Smooth muscle cell (in vitro differentiated cells): ENCODE measurements around the gene DSG2. TPM values are rescaled to one million over a fixed set of nuclear protein-coding genes. Genes with fewer than 3 reads are reported as not detected.

Experiments
- DNase-seq: peaks from one replicate; lab custom pipeline; 2025; ENCODE audit not compliant: unreplicated experiment; lab: John Stamatoyannopoulos, UW
- H2AFZ ChIP-seq: fragments of 200-600 bp; sonication (generic); 2 replicates; pipeline ENCODE4 v1.6.0; 2016; ENCODE audit warnings: antibody characterized with exemption, low read depth, mild to moderate bottlenecking
- H3F3A ChIP-seq: fragments of 200-600 bp; sonication (generic); 2 replicates; pipeline ENCODE4 v1.6.0; 2017; ENCODE audit warnings: antibody characterized with exemption, low read depth
- H3K27ac ChIP-seq: fragments of 200-600 bp; sonication (generic); 2 replicates; pipeline ENCODE4 v1.5.1; 2016; ENCODE audit warnings: low read depth, mild to moderate bottlenecking
- H3K27me3 ChIP-seq: fragments of 200-600 bp; sonication (generic); 2 replicates; pipeline ENCODE4 v1.6.1; 2016; ENCODE audit warnings: low read depth, mild to moderate bottlenecking
- H3K36me3 ChIP-seq: fragments of 200-600 bp; sonication (generic); 2 replicates; pipeline ENCODE4 v1.5.1; 2016; ENCODE audit warnings: low read depth
- H3K4me1 ChIP-seq: fragments of 200-600 bp; sonication (generic); 2 replicates; pipeline ENCODE4 v1.5.1; 2016; ENCODE audit warnings: low read depth
- H3K4me2 ChIP-seq: fragments of 200-600 bp; sonication (generic); 2 replicates; pipeline ENCODE4 v1.6.0; 2016; ENCODE audit warnings: mild to moderate bottlenecking
- H3K4me3 ChIP-seq: fragments of 200-600 bp; sonication (generic); 2 replicates; pipeline ENCODE4 v1.5.1; 2016; ENCODE audit warnings: mild to moderate bottlenecking
- H3K79me2 ChIP-seq: fragments of 200-600 bp; sonication (generic); 2 replicates; pipeline ENCODE4 v1.6.0; 2016; ENCODE audit warnings: low read depth, mild to moderate bottlenecking
- H3K9ac ChIP-seq: fragments of 200-600 bp; sonication (generic); 2 replicates; pipeline ENCODE4 v1.6.0; 2016; ENCODE audit warnings: low read depth
- H3K9me3 ChIP-seq: fragments of 200-600 bp; sonication (generic); replicated peaks from 2 replicates; pipeline ENCODE4 v1.5.1; 2016; ENCODE audit warnings: low read depth
- H4K20me1 ChIP-seq: fragments of 200-600 bp; sonication (generic); 2 replicates; pipeline ENCODE4 v1.6.0; 2016; ENCODE audit warnings: low read depth
- WGBS: methylation state at CpG from one replicate; pipeline ENCODE4 v1.1.7; 2016; ENCODE audit warnings: low lambda C conversion rate; 5-methylcytosine and 5-hydroxymethylcytosine counted together
- polyA plus RNA-seq: library from polyadenylated mRNA; unstranded; fragments of >200 nt; fragmentation: Nextera tagmentation; extraction: Ambion mirVana; gene quantifications from 2 replicates; pipeline ENCODE4 v1.2.1, GENCODE V29; 2016
- total RNA-seq: library from RNA; depleted of rRNA; stranded (reverse); fragments of >200 nt; gene quantifications from 2 replicates; pipeline ENCODE4 v1.2.3, GENCODE V29; 2014
- TF ChIP-seq, protein P1 (sequence below): fragments of 200-600 bp; sonication (generic); IDR thresholded peaks from 2 replicates; pipeline ENCODE4 v1.5.1; 2017; ENCODE audit warnings: borderline replicate concordance, mild to moderate bottlenecking, antibody characterized with exemption; ENCODE audit not compliant: insufficient read depth, poor library complexity, severe bottlenecking

The DSG2 gene
- total and polyA plus RNA-seq, 2 experiments from 2014 or later = 53.9 to 138 TPM

DNA sequence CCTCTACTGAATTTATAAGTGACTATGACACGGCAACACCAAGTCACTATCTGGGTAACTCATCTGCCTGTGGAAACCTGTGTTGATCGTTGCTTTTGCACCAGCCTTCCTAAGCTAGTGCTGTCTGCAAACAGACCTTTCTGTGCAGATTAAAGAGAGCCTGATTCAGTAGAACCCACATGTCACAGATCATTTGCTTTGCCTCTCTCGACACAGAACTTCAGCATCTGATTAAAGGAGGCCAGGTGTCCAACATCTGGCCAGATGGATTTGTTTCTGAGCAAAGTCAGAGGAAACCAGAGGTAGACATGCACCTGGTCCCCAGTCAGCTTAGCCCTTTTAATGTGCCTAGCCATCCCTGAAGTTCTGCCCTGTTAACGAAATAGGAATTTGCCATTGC is 78.7 kb downstream of the DSG2 start:
- TF ChIP-seq, protein P1, sequence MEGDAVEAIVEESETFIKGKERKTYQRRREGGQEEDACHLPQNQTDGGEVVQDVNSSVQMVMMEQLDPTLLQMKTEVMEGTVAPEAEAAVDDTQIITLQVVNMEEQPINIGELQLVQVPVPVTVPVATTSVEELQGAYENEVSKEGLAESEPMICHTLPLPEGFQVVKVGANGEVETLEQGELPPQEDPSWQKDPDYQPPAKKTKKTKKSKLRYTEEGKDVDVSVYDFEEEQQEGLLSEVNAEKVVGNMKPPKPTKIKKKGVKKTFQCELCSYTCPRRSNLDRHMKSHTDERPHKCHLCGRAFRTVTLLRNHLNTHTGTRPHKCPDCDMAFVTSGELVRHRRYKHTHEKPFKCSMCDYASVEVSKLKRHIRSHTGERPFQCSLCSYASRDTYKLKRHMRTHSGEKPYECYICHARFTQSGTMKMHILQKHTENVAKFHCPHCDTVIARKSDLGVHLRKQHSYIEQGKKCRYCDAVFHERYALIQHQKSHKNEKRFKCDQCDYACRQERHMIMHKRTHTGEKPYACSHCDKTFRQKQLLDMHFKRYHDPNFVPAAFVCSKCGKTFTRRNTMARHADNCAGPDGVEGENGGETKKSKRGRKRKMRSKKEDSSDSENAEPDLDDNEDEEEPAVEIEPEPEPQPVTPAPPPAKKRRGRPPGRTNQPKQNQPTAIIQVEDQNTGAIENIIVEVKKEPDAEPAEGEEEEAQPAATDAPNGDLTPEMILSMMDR = no peak
- no peak for DNase-seq
- Histone ChIP-seq H3K36me3 (no peaks in the 10 kb centered on the region), H3K27me3 (no peaks in the 10 kb centered on the region), H4K20me1 (no peaks in the 10 kb centered on the region), H3K4me2 (no peak overlapping the region), H3K79me2 (no peaks in the 10 kb centered on the region), H3K4me3 (no peak overlapping the region), H3K27ac (no peak overlapping the region), H3K9ac (no peak overlapping the region), H2AFZ (no peak overlapping the region), H3K9me3 (no peaks in the 10 kb centered on the region), H3F3A (no peaks in the 10 kb centered on the region), H3K4me1 (peaks cover 4% of the 10 kb centered on the region)
- WGBS = 82% methylated on average over 4 of the region's 4 CpGs

- Histone ChIP-seq H3K79me2 (no peaks in the 10 kb centered on the region), H4K20me1 (no peaks in the 10 kb centered on the region)
- WGBS = 93% methylated on average over 1 of the region's 1 CpG
These were observed 79.2 kb downstream of the DSG2 start for GRCh38 chr18:31577195-31577594.

GRCh38 chr18:31578126-31578525 is 80.1 kb downstream of the DSG2 start:
- Histone ChIP-seq H4K20me1 (no peaks in the 10 kb centered on the region), H3F3A (peaks cover 8% of the 10 kb centered on the region), H3K79me2 (no peaks in the 10 kb centered on the region), H3K4me1 (no peaks in the 10 kb centered on the region), H3K36me3 (no peaks in the 10 kb centered on the region), H3K27ac (no peak overlapping the region), H3K4me2 (no peak overlapping the region), H3K9ac (no peak overlapping the region), H3K4me3 (no peak overlapping the region), H2AFZ (no peak overlapping the region), H3K9me3 (no peaks in the 10 kb centered on the region), H3K27me3 (no peaks in the 10 kb centered on the region)
- 97% methylated on average over 4 of the region's 4 CpGs for WGBS
- TF ChIP-seq, protein P1 = no peak
- no peak for DNase-seq

More at GRCh38 chr18:31577195-31577594, 79.2 kb downstream of the DSG2 start:
- TF ChIP-seq, protein P1 = no peak
- H3K4me1 ChIP-seq = no peaks in the 10 kb centered on the region
- no peaks in the 10 kb centered on the region for H3K9me3 ChIP-seq
- no peak overlapping the region for H2AFZ ChIP-seq
- DNase-seq = no peak
- no peak overlapping the region for H3K9ac ChIP-seq
- H3K36me3 ChIP-seq = no peaks in the 10 kb centered on the region
- no peak overlapping the region for H3K4me3 ChIP-seq
- H3K27ac ChIP-seq = no peak overlapping the region
- no peak overlapping the region for H3K4me2 ChIP-seq
- peaks cover 4% of the 10 kb centered on the region for H3F3A ChIP-seq
- H3K27me3 ChIP-seq = no peaks in the 10 kb centered on the region

GRCh38 chr18:31579375-31579774 is 81.4 kb downstream of the DSG2 start:
- H3K36me3 ChIP-seq = no peaks in the 10 kb centered on the region
- H4K20me1 ChIP-seq = no peaks in the 10 kb centered on the region
- peaks cover 8% of the 10 kb centered on the region for H3F3A ChIP-seq
- DNase-seq = no peak
- no peak overlapping the region for H3K4me2 ChIP-seq
- H3K79me2 ChIP-seq = no peaks in the 10 kb centered on the region
- WGBS = 98% methylated on average over 2 of the region's 2 CpGs
- TF ChIP-seq, protein P1 = no peak
- no peak overlapping the region for H3K9ac ChIP-seq
- H3K27ac ChIP-seq = no peak overlapping the region
- H2AFZ ChIP-seq = no peak overlapping the region
- no peaks in the 10 kb centered on the region for H3K4me1 ChIP-seq
- H3K27me3 ChIP-seq = no peaks in the 10 kb centered on the region
- H3K9me3 ChIP-seq = no peaks in the 10 kb centered on the region
- H3K4me3 ChIP-seq = no peak overlapping the region
